HG02798 (cell line): ENCODE measurements around the gene BRD9.
"Not testable (repeated sequence)": the region's sequence is repeated elsewhere in the genome, so short reads cannot be mapped to it uniquely, and the experiment has no call there.

Experiments
- ATAC-seq: cut with Tn5 transposase; IDR thresholded peaks from one replicate; pipeline ENCODE4 v1.9.1; 2021; ENCODE audit warnings: mild to moderate bottlenecking; ENCODE audit not compliant: unreplicated experiment, poor library complexity

The BRD9 gene

DNA sequence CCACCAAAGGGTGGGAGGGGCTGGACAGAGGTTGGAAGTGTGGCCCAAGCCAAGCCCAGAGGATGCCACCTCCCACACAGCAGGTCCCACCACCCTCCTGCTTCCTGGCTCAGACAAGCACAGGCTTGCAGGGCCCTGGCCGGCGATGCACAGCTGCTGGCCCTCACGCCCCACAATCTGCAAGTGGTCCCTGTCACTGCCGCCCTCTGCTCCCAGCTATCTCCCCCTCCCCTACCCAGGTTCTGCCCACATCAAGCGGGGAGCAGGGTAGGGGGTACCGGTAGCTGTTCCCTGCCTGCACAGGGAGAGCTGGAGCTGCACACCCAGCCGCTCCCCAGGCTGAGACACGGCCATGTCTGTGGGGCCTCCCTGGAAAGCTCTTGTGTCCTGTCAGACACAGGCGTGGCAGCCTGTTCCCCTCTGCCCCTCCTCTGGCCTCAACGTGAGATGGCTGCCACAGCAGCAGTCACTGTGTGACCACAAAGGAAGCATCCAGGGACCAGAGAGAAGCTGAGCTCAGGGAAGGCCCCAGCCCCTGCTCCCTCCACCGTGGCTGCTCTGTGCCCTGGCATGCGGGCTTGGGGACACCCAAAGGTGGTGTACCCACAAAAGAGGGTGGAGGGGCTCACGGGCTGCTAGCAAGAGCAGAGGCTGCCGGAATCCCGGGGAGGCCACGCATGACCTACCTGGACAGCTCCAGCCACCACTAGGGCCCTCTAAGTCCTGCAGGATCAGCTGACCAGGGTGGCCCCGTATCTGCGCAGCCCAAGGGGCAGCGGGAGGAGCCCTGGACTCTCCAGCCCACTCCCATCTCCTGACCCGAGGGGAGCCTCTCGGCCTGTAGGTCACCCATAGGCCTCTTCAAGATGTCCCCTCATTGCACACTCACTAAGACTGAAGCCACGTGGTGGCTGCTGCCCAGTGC is 30.9 kb downstream of the BRD9 start:
- ATAC-seq: no peak

DNA sequence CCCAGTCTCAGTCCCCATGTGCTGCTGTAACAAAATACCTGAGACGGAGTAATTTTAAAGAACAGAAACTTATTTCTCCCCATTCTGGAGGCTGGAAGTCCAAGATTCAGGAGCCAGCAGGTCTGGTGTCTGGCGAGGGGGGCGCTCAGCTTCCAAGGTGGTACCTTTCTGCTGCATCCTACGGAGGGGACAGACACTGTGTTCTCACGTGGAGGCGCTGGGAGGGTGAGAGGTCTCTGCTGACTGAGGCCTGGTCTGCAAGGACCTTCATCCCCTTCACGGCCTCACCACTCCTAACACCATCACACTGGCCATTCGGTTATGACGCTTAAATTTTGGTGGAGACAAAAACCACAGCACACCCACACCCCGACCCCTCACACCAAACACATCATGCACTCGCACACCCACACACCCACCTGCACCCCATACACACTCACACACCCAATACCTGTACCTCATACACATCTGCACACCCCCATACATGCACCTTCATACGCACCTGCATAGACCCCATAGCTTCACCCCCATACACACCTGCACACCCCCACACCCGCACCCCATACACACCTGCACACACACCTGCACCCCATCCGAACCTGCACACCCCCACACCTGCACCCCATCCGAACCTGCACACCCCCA is 32.0 kb downstream of the BRD9 start:
- no peak for ATAC-seq

DNA sequence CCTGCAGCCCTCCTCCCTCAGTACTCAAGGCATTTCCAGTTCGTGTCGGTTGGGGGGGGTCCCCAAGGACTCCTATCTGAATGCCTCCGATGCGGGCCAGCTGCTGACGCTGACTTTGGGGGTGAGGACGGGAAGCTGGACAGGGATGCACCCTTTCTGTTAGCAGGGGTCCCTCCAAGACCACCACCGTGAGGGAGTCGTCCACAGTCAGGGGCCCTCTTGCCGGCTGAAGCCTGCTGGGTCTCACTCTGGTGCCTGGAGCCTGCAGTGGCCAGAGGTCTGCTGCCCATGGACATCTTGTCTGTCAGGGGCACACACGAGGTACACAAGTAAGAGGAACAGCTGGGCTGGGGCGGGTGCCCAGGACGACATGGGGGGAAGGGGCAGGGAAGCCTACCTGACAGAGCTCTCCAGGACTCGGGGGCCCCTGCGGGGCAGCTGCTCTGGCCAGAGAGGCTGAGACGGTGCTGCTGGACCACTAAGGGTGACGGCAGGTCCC is 32.8 kb downstream of the BRD9 start:
- no peak for ATAC-seq

DNA sequence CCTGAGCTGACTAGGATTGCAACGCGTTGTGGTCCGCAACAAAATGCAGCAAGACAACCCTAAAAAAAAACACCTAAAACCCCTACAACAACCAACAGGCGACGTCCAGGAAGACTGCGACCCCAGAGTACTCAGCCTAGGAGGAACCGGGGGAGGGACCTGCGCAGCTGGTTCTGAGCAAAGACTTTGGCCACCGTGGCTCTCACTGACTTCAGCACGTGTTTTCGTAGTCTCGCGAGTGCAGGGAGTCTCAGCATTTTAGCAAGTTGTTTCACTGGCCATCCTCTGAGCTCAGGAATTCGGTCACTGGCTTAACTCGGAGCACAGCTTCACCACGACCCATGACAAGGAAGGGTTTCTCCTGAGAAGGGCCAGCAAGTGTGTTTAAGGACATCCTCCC is 33.2 kb downstream of the BRD9 start:
- no peak for ATAC-seq

- no peak for ATAC-seq
Observed at GRCh38 chr5:858726-859125, 33.9 kb downstream of the BRD9 start.

- ATAC-seq: no peak
Observed at GRCh38 chr5:856531-857425, 35.8 kb downstream of the BRD9 start.

DNA sequence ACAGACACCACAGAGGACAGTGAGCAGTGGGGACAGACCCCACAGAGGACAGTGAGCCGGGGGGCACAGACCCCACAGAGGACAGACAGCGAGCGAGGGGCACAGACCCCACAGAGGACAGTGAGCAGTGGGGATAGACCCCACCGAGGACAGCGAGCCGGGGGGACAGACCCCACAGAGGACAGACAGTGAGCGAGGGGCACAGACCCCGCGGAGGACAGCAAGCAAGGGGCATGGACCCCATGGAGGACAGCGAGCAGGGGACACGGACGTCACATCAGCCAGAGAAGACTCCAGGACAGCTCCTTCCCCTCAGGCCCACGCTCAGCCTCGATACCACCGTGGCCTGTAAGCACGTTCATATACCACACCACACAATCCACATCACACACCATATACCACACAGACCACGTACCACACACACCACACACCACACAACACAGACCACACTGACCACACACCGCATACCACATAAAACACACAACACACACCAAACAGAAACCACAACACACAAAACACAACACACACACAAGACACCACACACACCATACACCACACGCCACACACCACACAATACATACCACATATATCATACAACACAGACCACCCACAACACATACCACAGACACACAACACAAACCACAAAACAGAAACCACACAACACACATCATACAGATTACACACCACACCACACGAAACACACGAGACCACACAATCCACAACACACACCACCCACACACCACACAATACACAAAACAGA is 36.6 kb downstream of the BRD9 start:
- no peak for ATAC-seq

GRCh38 chr5:854966-855743 is 37.4 kb downstream of the BRD9 start:
- no peak for ATAC-seq

DNA sequence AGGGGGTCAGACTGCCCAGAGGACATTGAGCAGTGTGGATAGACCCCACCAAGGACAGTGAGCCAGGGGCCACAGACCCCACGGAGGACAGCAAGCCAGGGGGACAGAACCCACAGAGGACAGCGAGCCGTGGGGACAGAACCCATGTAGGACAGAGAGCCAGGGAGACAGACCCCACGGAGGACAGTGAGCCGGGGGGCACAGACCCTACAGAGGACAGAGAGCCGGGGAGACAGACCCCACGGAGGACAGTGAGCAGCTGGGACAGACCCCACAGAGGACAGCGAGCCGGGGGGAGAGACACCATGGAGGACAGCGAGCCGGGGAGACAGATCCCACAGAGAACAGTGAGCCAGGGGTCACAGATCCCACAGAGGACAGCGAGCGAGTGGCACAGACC is 38.4 kb downstream of the BRD9 start:
- ATAC-seq: no peak

- ATAC-seq: not testable (repeated sequence)
Observed at GRCh38 chr5:853416-854090, 39.0 kb downstream of the BRD9 start.

DNA sequence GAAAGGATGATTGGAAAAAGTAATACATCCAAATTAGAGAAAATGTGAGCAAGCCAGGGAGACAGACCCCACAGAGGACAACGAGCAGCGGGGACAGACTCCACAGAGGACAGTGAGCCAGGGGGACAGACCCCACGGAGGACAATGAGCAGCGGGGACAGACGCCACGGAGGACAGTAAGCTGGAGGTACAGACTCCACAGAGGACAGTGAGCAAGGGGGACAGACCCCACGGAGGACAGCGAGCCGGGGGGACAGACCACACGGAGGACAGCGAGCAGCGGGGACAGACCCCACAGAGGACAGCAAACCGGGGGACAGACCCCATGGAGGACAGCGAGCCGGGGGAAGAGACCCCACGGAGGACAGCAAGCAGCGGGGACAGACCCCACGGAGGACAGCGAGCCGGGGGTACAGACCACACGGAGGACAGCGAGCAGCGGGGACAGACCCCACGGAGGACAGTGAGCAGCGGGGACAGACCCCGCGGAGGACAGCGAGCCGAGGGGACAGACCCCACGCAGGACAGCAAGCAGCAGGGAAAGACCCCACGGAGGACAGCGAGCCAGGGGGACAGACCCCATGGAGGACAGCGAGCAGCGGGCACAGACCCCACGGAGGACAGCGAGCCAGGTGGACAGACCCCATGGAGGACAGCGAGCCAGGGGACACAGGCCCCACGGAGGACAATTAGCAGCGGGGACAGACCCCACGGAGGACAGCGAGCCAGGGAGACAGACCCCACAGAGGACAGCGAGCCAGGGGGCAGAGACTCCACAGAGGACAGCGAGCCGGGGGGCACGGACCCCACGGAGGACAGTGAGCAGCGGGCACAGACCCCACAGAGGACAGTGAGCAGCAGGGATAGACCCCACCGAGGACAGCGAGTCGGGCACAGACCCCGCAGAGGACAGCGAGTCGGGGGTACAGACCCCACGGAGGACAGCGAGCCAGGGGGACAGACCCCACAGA is 39.9 kb downstream of the BRD9 start:
- no peak for ATAC-seq

DNA sequence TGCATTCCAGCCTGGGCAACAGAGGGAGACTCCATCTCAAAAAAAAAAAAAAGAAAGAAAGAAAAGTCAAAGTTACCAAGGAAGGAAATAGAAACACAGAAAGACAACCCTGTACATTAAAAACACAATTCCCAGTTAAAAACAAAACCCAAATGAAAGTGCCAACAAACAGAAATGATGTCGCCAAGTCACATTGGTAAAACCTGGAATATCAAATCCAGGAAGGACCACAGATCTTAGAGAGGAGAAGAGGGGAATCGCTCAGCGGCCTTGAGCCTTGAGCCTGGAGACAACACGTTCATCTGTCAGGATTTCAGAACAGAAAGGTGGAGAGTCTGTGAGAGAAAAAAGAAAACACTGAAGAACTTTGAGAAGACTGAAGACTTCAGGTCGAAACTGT is 40.6 kb downstream of the BRD9 start:
- ATAC-seq: no peak

DNA sequence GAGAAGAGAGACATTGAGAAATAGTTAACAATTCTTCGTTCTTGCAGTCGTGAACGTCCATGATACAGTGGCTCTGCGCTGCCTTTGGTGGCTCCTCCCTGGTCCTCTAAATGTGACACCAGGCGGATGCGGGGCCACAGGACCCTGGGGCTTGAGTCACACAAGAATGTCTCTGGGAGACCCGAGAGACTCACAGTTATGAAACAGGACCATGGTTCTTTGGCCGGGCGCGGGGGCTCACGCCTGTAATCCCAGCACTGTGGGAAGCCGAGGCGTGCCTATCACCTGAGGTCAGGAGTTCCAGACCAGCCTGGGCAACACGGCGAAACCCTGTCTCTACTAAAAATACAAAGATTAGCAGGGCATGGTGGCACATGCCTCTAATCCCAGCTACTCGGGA is 41.0 kb downstream of the BRD9 start:
- no peak for ATAC-seq

GRCh38 chr5:851076-851475 is 41.5 kb downstream of the BRD9 start:
- ATAC-seq: no peak

GRCh38 chr5:850511-851006 is 42.0 kb downstream of the BRD9 start, which contains the start of gene ZDHHC11:
Gene ZDHHC11 (minus strand): TSS chr5:850986. CDS start chr5:850602, 384 bp downstream.
- ATAC-seq: no peak

DNA sequence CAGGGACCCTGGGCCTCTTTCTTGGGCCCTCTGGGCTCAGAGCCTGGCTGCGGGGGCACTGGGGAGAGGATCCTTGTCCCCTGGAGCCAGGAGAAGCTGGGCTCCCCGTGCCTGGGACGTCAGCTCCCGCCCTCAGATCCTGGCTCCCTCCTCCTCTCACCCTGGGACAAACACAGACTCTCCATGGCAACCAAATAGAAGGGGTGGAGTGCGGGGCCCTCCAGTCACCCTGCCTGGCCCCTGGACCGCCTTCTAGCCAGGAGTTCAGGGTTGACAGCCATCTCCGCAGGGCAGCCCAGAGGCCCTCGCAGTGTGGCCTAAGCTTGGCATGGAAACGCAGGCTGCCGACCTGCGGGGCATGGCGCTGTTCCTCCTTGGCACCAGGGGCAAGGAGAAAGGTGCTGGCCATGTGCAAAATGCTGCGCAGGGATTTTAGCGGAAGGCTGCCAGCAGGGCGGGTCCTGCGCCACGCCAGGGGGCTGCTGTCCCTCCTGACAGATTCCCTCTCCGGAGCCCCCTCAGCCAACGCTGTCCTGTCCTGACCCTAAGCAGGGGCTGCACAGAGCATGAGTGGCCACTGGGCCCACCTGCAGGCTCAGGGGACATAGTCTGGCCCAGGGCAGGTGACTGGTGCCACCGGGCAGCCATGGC is 42.8 kb downstream of the BRD9 start:
- no peak for ATAC-seq

- no peak for ATAC-seq
Observed at GRCh38 chr5:848671-849111, 43.9 kb downstream of the BRD9 start.
